ENCODE measurements around the gene SMARCA4. TPM values are rescaled to one million over a fixed set of nuclear protein-coding genes. Genes with fewer than 3 reads are reported as not detected.

The SMARCA4 gene
- total and polyA plus RNA-seq, 7 donors = 22.5 to 73.9 (median 39.1) TPM

DNA sequence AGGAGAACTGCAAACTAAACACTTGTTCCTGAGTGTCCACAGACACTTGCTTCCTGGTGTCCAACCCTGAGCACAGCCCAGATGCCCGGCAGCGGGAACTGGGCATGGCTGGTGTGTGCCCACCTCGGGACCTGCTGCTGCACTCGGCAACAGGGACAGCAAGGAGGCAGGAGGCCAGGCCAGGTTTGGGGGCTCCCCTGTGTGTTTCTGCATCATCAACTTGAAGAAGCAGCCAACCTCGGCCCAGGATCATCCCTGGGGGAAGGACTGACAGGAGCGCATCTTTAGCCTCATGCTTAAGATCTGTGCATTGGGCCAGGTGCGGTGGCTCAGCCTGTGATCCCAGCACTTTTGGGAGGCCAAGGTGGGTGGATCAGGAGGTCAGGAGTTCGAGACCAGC is 93.4 kb downstream of the SMARCA4 start:
- intact Hi-C loops (cut with DNase I) = no loop called here
- Histone ChIP-seq H3K9me3 (no peaks in the 10 kb centered on the region), H3K4me1 (peaks cover 0 to 35% (median 19%) of the 10 kb centered on the region in 4 donors), H3K36me3 (peaks cover 0 to 23% (median 5%) of the 10 kb centered on the region in 4 donors), H3K27me3 (no peaks in the 10 kb centered on the region), H3K27ac (peak overlapping the region in 3 of 4 donors; percentile 15 to 66 (median 44)), H3K4me3 (no peak overlapping the region)
- TF ChIP-seq CTCF (IDR thresholded peaks at IDR 0.05) (no peak), POLR2A (IDR thresholded peaks at IDR 0.05) (no peak), EP300 (IDR thresholded peaks at IDR 0.05) (no peak), POLR2AphosphoS5 (IDR thresholded peaks at IDR 0.05) (no peak)
- DNase-seq = no peak
- 89 to 97% methylated on average over 8 of the region's 8 CpGs for WGBS, 2 donors

- no peak for DNase-seq
Observed at GRCh38 chr19:11054628-11055027, 93.8 kb downstream of the SMARCA4 start.

DNA sequence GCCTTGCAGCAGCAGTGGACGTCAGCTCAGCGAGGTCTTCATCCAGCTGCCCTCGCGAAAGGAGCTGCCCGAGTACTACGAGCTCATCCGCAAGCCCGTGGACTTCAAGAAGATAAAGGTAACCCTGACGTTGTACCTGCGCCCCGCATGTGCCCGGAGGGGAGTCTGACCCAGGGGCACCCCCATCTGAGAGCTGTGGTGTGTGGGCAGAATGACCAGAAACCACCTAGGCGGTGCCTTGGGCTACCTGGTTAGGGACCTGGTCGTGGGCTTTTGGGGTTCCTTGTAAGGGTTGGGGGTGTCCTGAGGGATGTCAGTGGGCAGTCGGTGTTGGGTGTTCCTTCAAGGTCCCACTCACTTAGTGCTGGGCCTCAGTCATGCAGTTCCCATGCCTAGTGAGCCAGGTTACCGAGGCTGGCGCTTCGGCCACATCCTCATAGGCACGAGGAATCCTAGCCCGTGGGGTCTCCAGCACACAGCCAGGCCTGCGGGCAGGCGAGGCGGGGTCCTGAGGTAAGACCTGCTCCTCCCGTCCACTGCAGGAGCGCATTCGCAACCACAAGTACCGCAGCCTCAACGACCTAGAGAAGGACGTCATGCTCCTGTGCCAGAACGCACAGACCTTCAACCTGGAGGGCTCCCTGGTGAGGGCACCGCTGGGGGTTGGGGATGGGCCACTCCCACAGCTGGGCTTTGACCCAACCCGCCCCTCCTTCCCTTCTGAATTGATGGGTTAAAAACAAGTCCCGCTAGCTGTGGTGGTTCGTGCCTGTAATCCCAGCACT is 97.6 kb downstream of the SMARCA4 start:
- peaks cover 0 to 31% (median 7%) of the 10 kb centered on the region in 4 donors for H3K36me3 ChIP-seq
- TF ChIP-seq EP300 (IDR thresholded peaks at IDR 0.05) = no peak
- no peaks in the 10 kb centered on the region for H3K9me3 ChIP-seq
- no peak overlapping the region for H3K27ac ChIP-seq
- intact Hi-C loops (cut with DNase I) = no loop called here
- H3K27me3 ChIP-seq = no peaks in the 10 kb centered on the region
- no peak overlapping the region for H3K4me3 ChIP-seq
- H3K4me1 ChIP-seq = peaks cover 0 to 38% (median 21%) of the 10 kb centered on the region in 4 donors
- DNase-seq = no peak
- WGBS, 2 donors = 94 to 96% methylated on average over 34 of the region's 34 CpGs

More at GRCh38 chr19:11054628-11055027, 93.8 kb downstream of the SMARCA4 start:
- peaks cover 0 to 23% (median 6%) of the 10 kb centered on the region in 4 donors for H3K36me3 ChIP-seq
- H3K4me1 ChIP-seq = peaks cover 0 to 34% (median 19%) of the 10 kb centered on the region in 4 donors
- intact Hi-C loops (cut with DNase I) = no loop called here
- TF ChIP-seq CTCF (IDR thresholded peaks at IDR 0.05) = no peak
- TF ChIP-seq POLR2AphosphoS5 (IDR thresholded peaks at IDR 0.05) = no peak
- TF ChIP-seq EP300 (IDR thresholded peaks at IDR 0.05) = no peak
- TF ChIP-seq POLR2A (IDR thresholded peaks at IDR 0.05) = no peak
- H3K27ac ChIP-seq = peak overlapping the region in 2 of 4 donors; percentile 15 to 66
- 88 to 93% methylated on average over 8 of the region's 8 CpGs for WGBS, 2 donors
- no peak overlapping the region for H3K4me3 ChIP-seq
- H3K9me3 ChIP-seq = no peaks in the 10 kb centered on the region
- H3K27me3 ChIP-seq = no peaks in the 10 kb centered on the region

DNA sequence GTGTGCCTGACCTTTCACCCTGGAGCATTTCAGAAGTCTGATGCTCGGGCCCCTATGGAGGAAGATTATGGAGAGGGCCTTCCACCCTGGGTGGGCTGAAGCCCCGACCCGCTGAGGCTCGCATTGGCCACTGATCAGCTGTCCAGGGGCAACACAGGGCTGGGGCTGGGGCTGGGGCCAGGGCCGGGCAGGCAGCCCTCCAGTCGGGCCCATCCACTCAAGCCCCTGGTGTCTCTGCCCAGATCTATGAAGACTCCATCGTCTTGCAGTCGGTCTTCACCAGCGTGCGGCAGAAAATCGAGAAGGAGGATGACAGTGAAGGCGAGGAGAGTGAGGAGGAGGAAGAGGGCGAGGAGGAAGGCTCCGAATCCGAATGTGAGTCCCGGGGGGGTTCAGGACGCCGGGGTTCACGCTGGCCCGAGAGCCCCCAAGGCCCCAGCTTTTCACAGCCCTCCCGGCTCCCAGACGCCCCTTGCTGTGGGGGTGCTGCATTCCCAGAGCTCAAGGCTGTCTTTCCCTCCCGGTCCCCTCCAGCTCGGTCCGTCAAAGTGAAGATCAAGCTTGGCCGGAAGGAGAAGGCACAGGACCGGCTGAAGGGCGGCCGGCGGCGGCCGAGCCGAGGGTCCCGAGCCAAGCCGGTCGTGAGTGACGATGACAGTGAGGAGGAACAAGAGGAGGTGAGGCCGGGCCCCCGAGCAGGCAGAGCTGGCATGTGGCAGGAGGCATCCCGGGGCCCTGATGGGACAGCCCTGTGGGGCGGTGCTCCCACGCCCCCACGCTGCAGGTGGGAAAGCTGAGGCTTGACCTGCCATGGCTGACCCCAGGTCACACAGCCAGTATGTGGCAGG is 98.9 kb downstream of the SMARCA4 start:
- intact Hi-C loops (cut with DNase I) = no loop called here
- H3K9me3 ChIP-seq = no peaks in the 10 kb centered on the region
- DNase-seq = no peak
- H3K27ac ChIP-seq = peak overlapping the region in 3 of 4 donors; percentile 81 to 87 (median 84)
- H3K27me3 ChIP-seq = no peaks in the 10 kb centered on the region
- TF ChIP-seq EP300 (IDR thresholded peaks at IDR 0.05) (no peak), POLR2A (IDR thresholded peaks at IDR 0.05) (no peak), POLR2AphosphoS5 (IDR thresholded peaks at IDR 0.05) (no peak), CTCF (IDR thresholded peaks at IDR 0.05) (no peak)
- peaks cover 0 to 31% (median 7%) of the 10 kb centered on the region in 4 donors for H3K36me3 ChIP-seq
- WGBS, 2 donors = 97% methylated on average over 43 of the region's 43 CpGs
- peaks cover 0 to 30% (median 16%) of the 10 kb centered on the region in 4 donors for H3K4me1 ChIP-seq
- no peak overlapping the region for H3K4me3 ChIP-seq

GRCh38 chr19:11061952-11062351 is 101.1 kb downstream of the SMARCA4 start:
- no peaks in the 10 kb centered on the region for H3K9me3 ChIP-seq
- peaks cover 0 to 20% (median 7%) of the 10 kb centered on the region in 4 donors for H3K36me3 ChIP-seq
- DNase-seq = peak; percentile 92
- H3K4me1 ChIP-seq = peaks cover 0 to 31% (median 18%) of the 10 kb centered on the region in 4 donors
- H3K27ac ChIP-seq = peak overlapping the region; percentile 70 to 87 (median 82)
- H3K4me3 ChIP-seq = no peak overlapping the region
- intact Hi-C loops (cut with DNase I) = loop anchor here (2.0 kb wide), 1 partner anchor 23 kb away; no protein-coding TSS in a partner anchor
- no peaks in the 10 kb centered on the region for H3K27me3 ChIP-seq
- no peak for TF ChIP-seq POLR2A (IDR thresholded peaks at IDR 0.05)
- no peak for TF ChIP-seq CTCF (IDR thresholded peaks at IDR 0.05)
- peak; percentile 38 to 88 (median 82) for TF ChIP-seq EP300 (IDR thresholded peaks at IDR 0.05)
- peak; percentile 60 to 76 (median 69) for TF ChIP-seq POLR2AphosphoS5 (IDR thresholded peaks at IDR 0.05)
- WGBS, 2 donors = 85% methylated on average over 14 of the region's 14 CpGs
